Adrenal gland (tissue), 5 donors: ENCODE measurements around the gene RAX.

Experiments used
- CTCF ChIP-seq, 6 experiments: fragments of 450-650 bp in 4 of 6; fragments of 200-600 bp in 2 of 6; sonication (generic) in 1 of 6; IDR thresholded peaks; 1 replicate in 5 of 6; 2 replicates in 1 of 6; pipeline versions ENCODE4 v1.5.1 to v1.8.0; 2016 to 2021; ENCODE audit warnings: antibody characterized with exemption in 6 of 6, mild to moderate bottlenecking in 2 of 6, moderate library complexity in 1 of 6
- POLR2A ChIP-seq, 2 donors: fragments of 450-650 bp; IDR thresholded peaks; one replicate each; pipeline ENCODE4 v1.6.1; 2017; ENCODE audit warnings: antibody characterized with exemption in 2 of 2, mild to moderate bottlenecking in 2 of 2, moderate library complexity in 1 of 2
- donor health status: DM: no; HTN: no; CAD: no.

DNA sequence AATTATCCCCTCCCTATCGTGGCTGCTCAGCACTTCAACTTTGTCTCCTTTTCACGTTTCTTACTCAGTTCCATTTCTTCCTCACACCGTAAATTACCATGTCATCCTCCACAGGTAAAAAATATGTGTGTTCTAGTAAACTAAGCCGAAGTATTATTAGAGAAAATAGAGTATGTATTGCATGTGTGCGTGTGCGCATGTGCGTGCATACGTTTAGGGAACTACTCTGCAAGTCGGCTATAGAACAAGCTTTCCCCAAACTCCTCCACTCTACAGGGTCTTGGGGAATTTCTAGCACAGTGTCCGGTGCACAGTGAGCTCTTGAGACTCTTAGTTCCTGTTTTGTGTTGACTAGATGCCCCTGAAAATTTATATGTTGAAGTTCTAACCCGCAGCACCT lies 9.1 kb upstream of the RAX start:
- TF ChIP-seq CTCF (IDR thresholded peaks at IDR 0.05): no peak
- TF ChIP-seq POLR2A (IDR thresholded peaks at IDR 0.05): no peak
